ENCODE results near the gene PCP4.

Gene PCP4

DNA sequence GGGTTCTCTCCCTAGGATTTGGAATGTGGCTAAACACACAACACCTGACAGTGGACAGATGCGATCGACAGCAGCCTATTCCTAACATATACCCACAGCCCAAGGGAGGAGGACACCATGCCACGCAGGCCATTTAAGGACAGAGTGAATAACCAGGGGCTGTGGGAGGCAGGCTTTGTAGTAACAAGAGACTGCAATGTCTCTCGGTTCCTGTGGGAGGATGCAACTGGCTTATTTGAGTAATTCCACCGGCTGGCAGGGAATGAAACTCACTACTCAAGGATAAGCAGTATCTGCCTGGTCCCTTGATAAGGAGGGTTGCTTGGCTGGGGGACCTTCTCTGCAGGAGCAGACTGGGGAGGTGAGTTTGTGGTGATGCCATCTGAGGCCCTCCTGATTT, 109.6 kb downstream of the PCP4 start:
- DNase-seq (ENCODE audit: low spot score), result no peak
